HCT116 (cell line): ENCODE measurements around the gene CISD1. TPM values are rescaled to one million over a fixed set of nuclear protein-coding genes. Genes with fewer than 3 reads are reported as not detected.
"Not testable (repeated sequence)": the region's sequence is repeated elsewhere in the genome, so short reads cannot be mapped to it uniquely, and the experiment has no call there.

ENCODE experiments used
- ATAC-seq: fragments of 200-7000 bp; cut with Tn5 transposase; 2 replicates; pipeline ENCODE4 v1.9.1; 2020; ENCODE audit warnings: mild to moderate bottlenecking, moderate library complexity
- BruUV-seq: library from RNA; stranded (reverse); fragments of 400-500 nt; replicated peaks from 2 replicates; lab custom pipeline; 2021; lab: Mats Ljungman, UMichigan
- CTCF ChIA-PET: fragments of 300-600 bp; sonication (Branson Sonifier 250); formaldehyde crosslinking; loops from one replicate; lab custom pipeline; 2021; ENCODE audit warnings: antibody characterized with exemption; lab: Charles Lee
- POLR2A ChIA-PET: fragments of 300-600, 350-600 bp; sonication (Branson Sonifier 250); formaldehyde crosslinking; loops from one replicate; lab custom pipeline; 2021; ENCODE audit warnings: antibody characterized with exemption; lab: Charles Lee
- RAD21 ChIA-PET, 2 experiments: fragments of 300-600 bp; sonication (Branson Sonifier 250); formaldehyde crosslinking; loops; one replicate each; lab custom pipeline; 2023; ENCODE audit warnings: low total read pairs in 2 of 2; ENCODE audit not compliant: uncharacterized antibody in 2 of 2, unreplicated experiment in 2 of 2, low non-redundant PET in 1 of 2; lab: Charles Lee
- DNase-seq: peaks from one replicate; pipeline ENCODE4 v3.0.0-alpha.2; 2010; ENCODE audit warnings: low read depth, low spot score
- H2AFZ ChIP-seq: fragments of 200-600 bp; shearing (Covaris generic), sonication (generic); 2 replicates; pipeline ENCODE4 v1.6.1; 2017; ENCODE audit warnings: low read depth, mixed run types, mixed read lengths, antibody characterized with exemption, low read length; ENCODE audit not compliant: poor library complexity, severe bottlenecking
- H3K27ac ChIP-seq: 2 replicates; pipeline ENCODE4 v1.5.1; 2012; ENCODE audit warnings: low read depth, low read length
- H3K27me3 ChIP-seq: fragments of 200-600 bp; sonication (generic); 2 replicates; pipeline ENCODE4 v1.6.1; 2016; ENCODE audit warnings: mixed run types, low read length, mixed read lengths; ENCODE audit not compliant: insufficient read depth
- H3K36me3 ChIP-seq, 2 experiments: fragments of 200-500 bp in 1 of 2; fragments of 200-600 bp in 1 of 2; sonication (Bioruptor generic) in 1 of 2; sonication (generic) in 1 of 2; 2 replicates each; pipeline versions ENCODE4 v1.5.1 to v1.6.1; 2014 to 2016; ENCODE audit warnings: low read length in 2 of 2, inconsistent platforms in 1 of 2, mixed read lengths in 1 of 2, mixed run types in 1 of 2; ENCODE audit not compliant: insufficient read depth in 2 of 2, control insufficient read depth in 1 of 2
- H3K4me1 ChIP-seq, 2 experiments: fragments of 200-600 bp in 1 of 2; sonication (generic) in 1 of 2; 2 replicates each; pipeline versions ENCODE4 v1.5.1 to v1.6.1; 2012 to 2017; ENCODE audit warnings: low read length in 2 of 2, inconsistent platforms in 1 of 2, mild to moderate bottlenecking in 1 of 2, mixed read lengths in 1 of 2, mixed run types in 1 of 2, moderate library complexity in 1 of 2; ENCODE audit not compliant: insufficient read depth in 2 of 2, control insufficient read depth in 1 of 2
- H3K4me2 ChIP-seq: fragments of 200-600 bp; sonication (generic); 2 replicates; pipeline ENCODE4 v1.6.1; 2017; ENCODE audit warnings: mixed run types, low read length, mixed read lengths
- H3K4me3 ChIP-seq, 2 experiments: fragments of 200-600 bp in 1 of 2; sonication (generic) in 1 of 2; replicated peaks in 1 of 2; 2 replicates each; pipeline ENCODE4 v1.5.1; 2011 to 2016; ENCODE audit warnings: low read length in 2 of 2, control low read depth in 1 of 2, low read depth in 1 of 2, mild to moderate bottlenecking in 1 of 2, mixed read lengths in 1 of 2, mixed run types in 1 of 2
- H3K79me2 ChIP-seq: fragments of 200-600 bp; sonication (generic); 2 replicates; pipeline ENCODE4 v1.6.1; 2017; ENCODE audit warnings: mild to moderate bottlenecking, mixed run types, low read length, moderate library complexity, mixed read lengths; ENCODE audit not compliant: insufficient read depth
- H3K9ac ChIP-seq: fragments of 200-600 bp; sonication (generic); 2 replicates; pipeline ENCODE4 v1.6.1; 2016; ENCODE audit warnings: low read length, mixed read lengths
- H3K9me2 ChIP-seq: fragments of 200-600 bp; sonication (generic), shearing (Covaris generic); 2 replicates; pipeline ENCODE4 v1.6.1; 2017; ENCODE audit warnings: mixed run types, mild to moderate bottlenecking, moderate library complexity; ENCODE audit not compliant: insufficient read depth
- H3K9me3 ChIP-seq, 2 experiments: fragments of 200-500 bp in 1 of 2; fragments of 200-600 bp in 1 of 2; sonication (Bioruptor generic) in 1 of 2; sonication (generic) in 1 of 2; 2 replicates each; pipeline ENCODE4 v1.6.1; 2014 to 2017; ENCODE audit warnings: low read length in 2 of 2, mixed read lengths in 2 of 2, inconsistent platforms in 1 of 2, low read depth in 1 of 2, mild to moderate bottlenecking in 1 of 2, mixed run types in 1 of 2, moderate library complexity in 1 of 2; ENCODE audit not compliant: control insufficient read depth in 1 of 2, insufficient read depth in 1 of 2
- H4K20me1 ChIP-seq: fragments of 200-600 bp; sonication (generic), shearing (Covaris generic); 2 replicates; pipeline ENCODE4 v1.6.1; 2017; ENCODE audit warnings: mixed run types, mild to moderate bottlenecking, moderate library complexity; ENCODE audit not compliant: insufficient read depth
- ATF3 ChIP-seq: IDR thresholded peaks from 2 replicates; pipeline ENCODE4 v1.6.1; 2012
- CBX3 ChIP-seq: IDR thresholded peaks from 2 replicates; pipeline ENCODE4 v1.6.1; 2012; ENCODE audit warnings: low read depth
- CEBPB ChIP-seq: IDR thresholded peaks from 2 replicates; pipeline ENCODE4 v1.6.1; 2012; ENCODE audit warnings: low read depth
- ELF1 ChIP-seq: IDR thresholded peaks from 2 replicates; pipeline ENCODE4 v1.6.1; 2012; ENCODE audit warnings: low read depth, borderline replicate concordance
- EZH2phosphoT487 ChIP-seq: fragments of 200-600 bp; IDR thresholded peaks from 2 replicates; pipeline ENCODE4 v1.6.1; 2018; ENCODE audit warnings: antibody characterized with exemption, borderline replicate concordance
- FOSL1 ChIP-seq: IDR thresholded peaks from 2 replicates; pipeline ENCODE4 v1.6.1; 2012; ENCODE audit warnings: low read depth
- JUND ChIP-seq: IDR thresholded peaks from 2 replicates; pipeline ENCODE4 v1.6.1; 2012
- MAX ChIP-seq: IDR thresholded peaks from 2 replicates; pipeline ENCODE4 v1.6.1; 2012
- POLR2A ChIP-seq: IDR thresholded peaks from 2 replicates; pipeline ENCODE4 v1.7.0; 2011; ENCODE audit warnings: borderline replicate concordance; ENCODE audit not compliant: insufficient read depth, insufficient read length; ENCODE audit errors: extremely low read depth
- SIN3A ChIP-seq: IDR thresholded peaks from 2 replicates; pipeline ENCODE4 v1.6.1; 2012; ENCODE audit warnings: low read depth
- SRF ChIP-seq: IDR thresholded peaks from 2 replicates; pipeline ENCODE4 v1.6.1; 2012; ENCODE audit warnings: low read depth
- YY1 ChIP-seq: IDR thresholded peaks from 2 replicates; pipeline ENCODE4 v1.6.1; 2011; ENCODE audit warnings: low read length, low read depth, moderate library complexity, mild to moderate bottlenecking; ENCODE audit not compliant: insufficient replicate concordance; ENCODE audit errors: extremely low read depth
- ZFX ChIP-seq: fragments of 450-650 bp; IDR thresholded peaks from 2 replicates; pipeline ENCODE4 v1.6.1; 2017
- ZNF274 ChIP-seq: fragments of 200-500 bp; sonication (Bioruptor generic); IDR thresholded peaks from 2 replicates; pipeline ENCODE4 v1.6.1; 2014; ENCODE audit warnings: mild to moderate bottlenecking, low read depth, low read length, inconsistent platforms
- intact Hi-C: fragments of 100-400 bp; cut with micrococcal nuclease; formaldehyde crosslinking; loops from 2 replicates; pipeline ENCODE4 v1.10.0; 2022
- total RNA-seq: library from RNA; stranded (reverse); gene quantifications from one replicate; pipeline ENCODE4 v1.2.1, GENCODE V29; 2021; ENCODE audit not compliant: unreplicated experiment
- TF ChIP-seq, protein P1 (sequence below): IDR thresholded peaks from 2 replicates; pipeline ENCODE4 v1.6.1; 2012; ENCODE audit warnings: low read depth

The CISD1 gene
- total RNA-seq, 1 experiment from 2014 or later: 47.3 TPM

GRCh38 chr10:58225654-58226053, 43.3 kb upstream of the CISD1 start:
- TF ChIP-seq ATF3: no peak
- no peak for TF ChIP-seq CEBPB
- no peak for TF ChIP-seq SIN3A
- TF ChIP-seq CBX3: no peak
- no peak for TF ChIP-seq POLR2A
- no peak for TF ChIP-seq SRF
- no peak for TF ChIP-seq ELF1
- TF ChIP-seq ZNF274: no peak
- TF ChIP-seq FOSL1: no peak
- TF ChIP-seq, protein P1, sequence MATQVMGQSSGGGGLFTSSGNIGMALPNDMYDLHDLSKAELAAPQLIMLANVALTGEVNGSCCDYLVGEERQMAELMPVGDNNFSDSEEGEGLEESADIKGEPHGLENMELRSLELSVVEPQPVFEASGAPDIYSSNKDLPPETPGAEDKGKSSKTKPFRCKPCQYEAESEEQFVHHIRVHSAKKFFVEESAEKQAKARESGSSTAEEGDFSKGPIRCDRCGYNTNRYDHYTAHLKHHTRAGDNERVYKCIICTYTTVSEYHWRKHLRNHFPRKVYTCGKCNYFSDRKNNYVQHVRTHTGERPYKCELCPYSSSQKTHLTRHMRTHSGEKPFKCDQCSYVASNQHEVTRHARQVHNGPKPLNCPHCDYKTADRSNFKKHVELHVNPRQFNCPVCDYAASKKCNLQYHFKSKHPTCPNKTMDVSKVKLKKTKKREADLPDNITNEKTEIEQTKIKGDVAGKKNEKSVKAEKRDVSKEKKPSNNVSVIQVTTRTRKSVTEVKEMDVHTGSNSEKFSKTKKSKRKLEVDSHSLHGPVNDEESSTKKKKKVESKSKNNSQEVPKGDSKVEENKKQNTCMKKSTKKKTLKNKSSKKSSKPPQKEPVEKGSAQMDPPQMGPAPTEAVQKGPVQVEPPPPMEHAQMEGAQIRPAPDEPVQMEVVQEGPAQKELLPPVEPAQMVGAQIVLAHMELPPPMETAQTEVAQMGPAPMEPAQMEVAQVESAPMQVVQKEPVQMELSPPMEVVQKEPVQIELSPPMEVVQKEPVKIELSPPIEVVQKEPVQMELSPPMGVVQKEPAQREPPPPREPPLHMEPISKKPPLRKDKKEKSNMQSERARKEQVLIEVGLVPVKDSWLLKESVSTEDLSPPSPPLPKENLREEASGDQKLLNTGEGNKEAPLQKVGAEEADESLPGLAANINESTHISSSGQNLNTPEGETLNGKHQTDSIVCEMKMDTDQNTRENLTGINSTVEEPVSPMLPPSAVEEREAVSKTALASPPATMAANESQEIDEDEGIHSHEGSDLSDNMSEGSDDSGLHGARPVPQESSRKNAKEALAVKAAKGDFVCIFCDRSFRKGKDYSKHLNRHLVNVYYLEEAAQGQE: no peak
- TF ChIP-seq ZFX: no peak
- no peak for TF ChIP-seq JUND
- TF ChIP-seq YY1: no peak
- TF ChIP-seq MAX: no peak
- no peak for TF ChIP-seq EZH2phosphoT487
- H3K4me1 ChIP-seq: no peaks in the 10 kb centered on the region
- H3K9me2 ChIP-seq: no peaks in the 10 kb centered on the region
- no TSS peak for BruUV-seq
- H3K27ac ChIP-seq: no peak overlapping the region
- ChIA-PET RAD21 (no interaction called here), CTCF (no interaction called here), POLR2A (no interaction called here)
- no peak overlapping the region for H2AFZ ChIP-seq
- H3K36me3 ChIP-seq: no peaks in the 10 kb centered on the region
- H4K20me1 ChIP-seq: no peaks in the 10 kb centered on the region
- no peak for DNase-seq
- H3K4me3 ChIP-seq: no peak overlapping the region
- H3K4me2 ChIP-seq: no peak overlapping the region
- H3K9me3 ChIP-seq: no peaks in the 10 kb centered on the region
- intact Hi-C loops: no loop called here
- no peaks in the 10 kb centered on the region for H3K79me2 ChIP-seq
- H3K27me3 ChIP-seq: no peaks in the 10 kb centered on the region
- no peak overlapping the region for H3K9ac ChIP-seq
- ATAC-seq: no peak

- H3K79me2 ChIP-seq, H3K9me2 ChIP-seq, BruUV-seq, H3K4me1 ChIP-seq, H3K9me3 ChIP-seq, intact Hi-C loops, H3K4me2 ChIP-seq, H3K36me3 ChIP-seq, H3K9ac ChIP-seq, DNase-seq, ATAC-seq, H3K4me3 ChIP-seq, H3K27ac ChIP-seq, RAD21 ChIA-PET, H2AFZ ChIP-seq, H4K20me1 ChIP-seq, POLR2A ChIA-PET, CTCF ChIA-PET, H3K27me3 ChIP-seq: not testable (repeated sequence)
These were observed 39.1 kb upstream of the CISD1 start for GRCh38 chr10:58229856-58230255.
